NCI-H526 treated with DMSO at 0.1 percent for 48 hours (cell line): ENCODE data around the gene PIK3R4.

ENCODE experiments used
- DNase-seq: peaks from one replicate; lab custom pipeline; 2025; lab: John Stamatoyannopoulos, UW

PIK3R4 gene

GRCh38 chr3:130640027-130640426, 106.6 kb downstream of the PIK3R4 start:
- DNase-seq, result no peak

GRCh38 chr3:130636480-130637234, 110.0 kb downstream of the PIK3R4 start:
- no peak for DNase-seq

- no peak for DNase-seq
Measured at GRCh38 chr3:130635978-130636377, 110.7 kb downstream of the PIK3R4 start.

GRCh38 chr3:130635285-130635684, 111.3 kb downstream of the PIK3R4 start:
- no peak for DNase-seq
